ENCODE measurements around the gene KRTAP13-3.

Gene KRTAP13-3, protein sequence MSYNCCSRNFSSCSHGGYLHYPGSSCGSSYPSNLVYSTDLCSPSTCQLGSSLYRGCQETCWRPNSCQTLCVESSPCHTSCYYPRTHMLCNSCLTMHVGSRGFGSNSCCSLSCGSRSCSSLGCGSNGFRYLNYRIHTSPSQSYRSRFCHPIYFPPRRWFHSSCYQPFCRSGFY

GRCh38 chr21:30425826-30426225 is at the start of gene KRTAP13-3:
TSS of gene KRTAP13-3 (minus strand) at chr21:30425926. CDS start at chr21:30425912, 14 bp downstream.
- TF ChIP-seq, protein P1, sequence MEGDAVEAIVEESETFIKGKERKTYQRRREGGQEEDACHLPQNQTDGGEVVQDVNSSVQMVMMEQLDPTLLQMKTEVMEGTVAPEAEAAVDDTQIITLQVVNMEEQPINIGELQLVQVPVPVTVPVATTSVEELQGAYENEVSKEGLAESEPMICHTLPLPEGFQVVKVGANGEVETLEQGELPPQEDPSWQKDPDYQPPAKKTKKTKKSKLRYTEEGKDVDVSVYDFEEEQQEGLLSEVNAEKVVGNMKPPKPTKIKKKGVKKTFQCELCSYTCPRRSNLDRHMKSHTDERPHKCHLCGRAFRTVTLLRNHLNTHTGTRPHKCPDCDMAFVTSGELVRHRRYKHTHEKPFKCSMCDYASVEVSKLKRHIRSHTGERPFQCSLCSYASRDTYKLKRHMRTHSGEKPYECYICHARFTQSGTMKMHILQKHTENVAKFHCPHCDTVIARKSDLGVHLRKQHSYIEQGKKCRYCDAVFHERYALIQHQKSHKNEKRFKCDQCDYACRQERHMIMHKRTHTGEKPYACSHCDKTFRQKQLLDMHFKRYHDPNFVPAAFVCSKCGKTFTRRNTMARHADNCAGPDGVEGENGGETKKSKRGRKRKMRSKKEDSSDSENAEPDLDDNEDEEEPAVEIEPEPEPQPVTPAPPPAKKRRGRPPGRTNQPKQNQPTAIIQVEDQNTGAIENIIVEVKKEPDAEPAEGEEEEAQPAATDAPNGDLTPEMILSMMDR (IDR thresholded peaks at IDR 0.05; ENCODE audit: borderline replicate concordance, control extremely low read depth, extremely low read depth, insufficient read depth, missing control alignments) = no peak
- no peak for DNase-seq (ENCODE audit: low spot score)
- in situ Hi-C loops (cut with MboI; ENCODE audit: low sequenced_read_pairs, unreplicated experiment) = loop anchor here (25.0 kb wide), 1 partner anchor 111 kb away; the partner anchor contains the start of gene KRTAP19-6

DNA sequence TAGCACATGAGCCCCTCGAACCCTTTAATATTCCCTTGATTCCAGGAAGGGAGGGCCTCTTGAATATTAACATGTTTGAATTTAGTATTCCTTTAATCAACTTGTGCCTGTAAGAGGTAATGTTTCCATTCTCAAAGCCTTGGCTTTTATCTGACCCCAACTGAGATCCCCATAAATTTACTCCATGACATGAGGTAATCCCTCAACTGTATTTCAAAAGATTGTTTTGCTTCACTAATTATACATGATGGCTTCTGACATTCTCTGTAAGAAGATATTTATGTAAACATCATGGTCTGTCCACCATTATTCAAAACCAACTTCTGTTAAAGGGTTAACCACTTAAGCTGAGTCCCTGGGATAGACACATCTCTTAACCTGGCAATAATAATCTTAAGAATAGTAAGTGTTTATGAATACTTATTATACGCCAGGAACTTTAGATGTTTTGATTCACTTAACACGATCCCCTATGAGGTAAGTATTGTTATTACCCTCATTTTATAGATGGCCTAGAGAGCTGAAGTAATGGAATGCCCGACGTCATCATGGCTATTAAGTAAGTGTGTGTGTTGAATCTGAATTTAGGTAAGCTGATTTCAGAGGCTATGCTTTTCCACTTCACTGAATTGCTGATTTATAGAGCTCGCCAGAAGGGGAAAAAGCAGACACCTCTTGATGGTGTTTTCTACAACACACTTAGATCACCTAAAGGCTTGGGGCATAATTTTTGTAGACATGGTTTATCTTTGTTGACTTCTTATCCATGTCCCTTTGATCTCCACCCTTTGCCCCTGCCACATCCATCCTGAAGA is 43.4 kb upstream of the KRTAP13-3 start:
- no peak for DNase-seq (ENCODE audit: low spot score)
- in situ Hi-C loops (cut with MboI; ENCODE audit: low sequenced_read_pairs, unreplicated experiment) = no loop called here
- TF ChIP-seq, protein P1 (IDR thresholded peaks at IDR 0.05; ENCODE audit: borderline replicate concordance, control extremely low read depth, extremely low read depth, insufficient read depth, missing control alignments) = no peak

- DNase-seq (ENCODE audit: low spot score) = no peak
- in situ Hi-C loops (cut with MboI; ENCODE audit: low sequenced_read_pairs, unreplicated experiment) = no loop called here
- TF ChIP-seq, protein P1 (IDR thresholded peaks at IDR 0.05; ENCODE audit: borderline replicate concordance, control extremely low read depth, extremely low read depth, insufficient read depth, missing control alignments) = no peak
Observed at GRCh38 chr21:30463713-30464112, 38.0 kb upstream of the KRTAP13-3 start.

DNA sequence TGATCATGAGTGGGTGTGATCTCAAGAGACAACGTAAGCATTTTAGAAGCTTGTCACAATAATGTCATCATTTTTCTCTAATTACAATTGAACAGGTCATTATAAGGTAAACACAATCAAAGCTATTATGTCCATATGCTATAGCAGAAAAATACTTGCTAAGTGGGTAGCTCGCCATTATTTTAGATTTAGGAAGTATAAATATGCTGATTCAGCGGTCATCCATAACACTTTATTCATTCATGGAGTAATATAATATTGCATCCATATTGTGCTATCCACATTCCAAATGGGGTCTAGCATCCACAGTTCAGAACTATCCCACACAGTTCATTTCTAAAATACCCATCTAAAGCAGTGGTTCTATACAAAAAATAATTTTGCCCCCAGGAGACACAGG is 22.8 kb upstream of the KRTAP13-3 start:
- DNase-seq (ENCODE audit: low spot score) = no peak
- in situ Hi-C loops (cut with MboI; ENCODE audit: low sequenced_read_pairs, unreplicated experiment) = loop anchor here (25.0 kb wide), 1 partner anchor 89 kb away; the partner anchor contains the start of gene KRTAP19-6
- TF ChIP-seq, protein P1 (IDR thresholded peaks at IDR 0.05; ENCODE audit: borderline replicate concordance, control extremely low read depth, extremely low read depth, insufficient read depth, missing control alignments) = no peak

DNA sequence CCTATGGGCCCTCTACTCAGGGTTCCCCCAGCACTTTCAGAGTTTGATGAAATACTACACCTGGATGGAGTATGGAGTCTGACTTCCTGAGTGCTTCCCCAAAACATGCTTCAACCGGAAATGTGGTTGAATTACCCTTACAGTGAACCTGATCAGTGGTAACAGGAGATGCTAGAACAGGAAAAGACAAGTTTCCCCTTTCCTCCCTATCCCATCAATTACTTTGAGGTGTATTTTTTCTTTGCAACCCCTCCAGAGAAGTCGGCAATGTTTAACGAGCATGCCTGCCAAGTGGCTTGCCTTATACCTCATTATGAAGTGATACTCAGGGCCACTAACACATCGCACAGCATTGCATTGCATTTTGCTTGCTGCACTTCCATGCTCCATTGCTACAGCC is 21.3 kb upstream of the KRTAP13-3 start:
- in situ Hi-C loops (cut with MboI; ENCODE audit: low sequenced_read_pairs, unreplicated experiment) = loop anchor here (25.0 kb wide), 1 partner anchor 90 kb away; the partner anchor contains the start of gene KRTAP19-6
- no peak for DNase-seq (ENCODE audit: low spot score)
- TF ChIP-seq, protein P1 (IDR thresholded peaks at IDR 0.05; ENCODE audit: borderline replicate concordance, control extremely low read depth, extremely low read depth, insufficient read depth, missing control alignments) = no peak

DNA sequence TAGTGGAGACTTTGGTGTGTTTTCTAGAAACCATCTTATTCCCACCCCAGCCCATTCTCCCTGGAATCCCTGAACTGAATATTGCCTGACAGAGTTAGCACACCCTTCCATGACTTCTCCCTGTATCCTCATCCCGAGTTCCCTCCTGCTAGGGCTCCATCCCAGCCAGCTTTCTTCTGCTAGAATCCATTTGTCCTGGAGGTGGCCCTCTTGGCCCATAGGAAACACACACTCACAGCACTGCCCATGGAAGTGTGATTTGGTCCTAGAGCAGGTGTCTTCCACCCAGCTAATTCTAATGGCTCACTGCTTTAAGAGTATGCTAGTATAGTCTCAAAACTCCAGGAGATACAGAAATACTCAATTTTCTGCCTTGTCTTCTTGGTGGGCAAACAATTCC is 18.5 kb upstream of the KRTAP13-3 start:
- no peak for DNase-seq (ENCODE audit: low spot score)
- TF ChIP-seq, protein P1 (IDR thresholded peaks at IDR 0.05; ENCODE audit: borderline replicate concordance, control extremely low read depth, extremely low read depth, insufficient read depth, missing control alignments) = no peak
- in situ Hi-C loops (cut with MboI; ENCODE audit: low sequenced_read_pairs, unreplicated experiment) = loop anchor here (25.0 kb wide), 1 partner anchor 93 kb away; the partner anchor contains the start of gene KRTAP19-6
